Measurements from ENCODE around the gene MAB21L4.

The MAB21L4 gene

DNA sequence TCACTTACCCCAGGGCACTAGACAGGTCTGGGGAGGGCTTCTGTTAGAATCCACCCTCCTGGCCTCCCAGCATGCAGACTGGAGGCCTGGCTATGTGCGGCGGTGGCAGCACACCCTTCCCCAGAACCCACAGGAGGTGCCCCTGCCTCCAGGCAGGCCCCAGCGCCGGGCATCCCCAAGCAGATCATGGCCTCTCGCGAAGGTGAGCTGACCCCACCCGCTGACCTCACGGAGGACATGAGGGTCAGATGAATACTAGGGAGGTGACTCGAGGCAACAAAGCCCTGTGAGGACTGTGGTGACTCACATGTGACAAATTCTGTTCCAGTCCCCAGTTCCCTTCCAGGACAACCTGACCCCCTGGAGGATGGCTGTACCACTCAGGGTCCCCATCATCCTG, 1.9 kb downstream of the MAB21L4 start:
- DNase-seq (ENCODE audit: low read depth) = no peak

DNA sequence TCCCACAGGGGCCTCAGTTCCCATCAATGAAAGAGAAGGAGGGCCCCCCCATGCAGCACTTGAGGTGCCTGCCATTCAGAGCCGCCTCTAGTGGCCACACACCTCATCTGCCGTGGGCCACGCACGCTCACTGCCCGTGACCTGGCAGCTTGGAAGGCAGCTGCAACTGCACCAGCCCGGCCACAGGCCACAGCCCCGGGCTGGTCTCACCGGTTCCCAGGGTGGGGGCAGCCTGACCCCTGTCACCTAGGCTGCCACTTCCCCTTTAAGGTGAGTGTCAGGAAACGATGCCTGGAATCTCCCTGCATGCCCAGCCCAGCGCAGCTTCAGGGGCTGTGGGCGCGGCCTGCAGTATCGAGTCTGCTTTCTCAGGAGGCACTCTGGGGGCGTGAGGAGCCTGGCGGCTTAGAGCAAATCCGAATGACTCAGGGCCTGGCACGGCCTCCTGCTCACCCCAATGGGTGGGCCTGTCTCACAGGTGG, 2.6 kb downstream of the MAB21L4 start:
- no peak for DNase-seq (ENCODE audit: low read depth)

DNA sequence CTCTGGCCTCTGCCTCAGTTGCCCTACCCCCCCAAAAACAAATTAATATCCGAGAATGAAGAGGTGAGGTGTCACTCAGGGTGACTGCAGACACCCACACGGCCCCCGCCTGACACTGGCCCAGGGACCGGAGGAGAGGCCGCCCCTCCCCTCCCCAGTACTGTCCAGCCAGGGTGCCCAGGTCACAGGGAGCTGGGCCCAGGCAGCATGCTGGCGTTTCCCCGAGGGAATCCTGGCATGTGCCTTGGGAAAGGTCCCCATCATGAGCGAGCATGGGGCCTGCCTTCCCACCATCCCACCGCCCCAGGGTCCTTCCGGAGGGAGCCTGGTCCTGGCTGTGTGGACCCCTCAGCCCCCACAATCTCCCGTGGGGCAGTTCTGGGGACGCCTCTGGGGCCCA, 3.0 kb downstream of the MAB21L4 start:
- DNase-seq (ENCODE audit: low read depth) = no peak

DNA sequence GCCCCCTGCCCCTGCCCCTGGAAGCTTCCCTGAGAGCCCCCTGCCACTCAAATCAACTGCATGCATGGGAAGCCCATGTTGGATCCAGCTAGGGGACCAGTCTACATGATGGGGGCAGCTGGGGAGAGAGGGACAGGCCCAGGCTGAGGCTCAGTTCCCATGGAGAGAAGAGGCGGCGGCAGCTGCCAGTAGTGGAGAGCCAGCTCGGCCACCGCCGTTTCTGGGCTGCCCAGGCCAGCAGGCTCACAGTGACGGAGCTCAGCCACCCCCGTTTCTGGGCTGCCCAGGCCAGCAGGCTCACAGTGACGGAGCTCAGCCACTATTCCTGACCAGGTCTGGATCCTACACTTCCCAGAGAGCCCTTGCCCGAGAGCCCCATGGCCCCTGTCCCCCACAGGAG, 3.6 kb downstream of the MAB21L4 start:
- no peak for DNase-seq (ENCODE audit: low read depth)

DNA sequence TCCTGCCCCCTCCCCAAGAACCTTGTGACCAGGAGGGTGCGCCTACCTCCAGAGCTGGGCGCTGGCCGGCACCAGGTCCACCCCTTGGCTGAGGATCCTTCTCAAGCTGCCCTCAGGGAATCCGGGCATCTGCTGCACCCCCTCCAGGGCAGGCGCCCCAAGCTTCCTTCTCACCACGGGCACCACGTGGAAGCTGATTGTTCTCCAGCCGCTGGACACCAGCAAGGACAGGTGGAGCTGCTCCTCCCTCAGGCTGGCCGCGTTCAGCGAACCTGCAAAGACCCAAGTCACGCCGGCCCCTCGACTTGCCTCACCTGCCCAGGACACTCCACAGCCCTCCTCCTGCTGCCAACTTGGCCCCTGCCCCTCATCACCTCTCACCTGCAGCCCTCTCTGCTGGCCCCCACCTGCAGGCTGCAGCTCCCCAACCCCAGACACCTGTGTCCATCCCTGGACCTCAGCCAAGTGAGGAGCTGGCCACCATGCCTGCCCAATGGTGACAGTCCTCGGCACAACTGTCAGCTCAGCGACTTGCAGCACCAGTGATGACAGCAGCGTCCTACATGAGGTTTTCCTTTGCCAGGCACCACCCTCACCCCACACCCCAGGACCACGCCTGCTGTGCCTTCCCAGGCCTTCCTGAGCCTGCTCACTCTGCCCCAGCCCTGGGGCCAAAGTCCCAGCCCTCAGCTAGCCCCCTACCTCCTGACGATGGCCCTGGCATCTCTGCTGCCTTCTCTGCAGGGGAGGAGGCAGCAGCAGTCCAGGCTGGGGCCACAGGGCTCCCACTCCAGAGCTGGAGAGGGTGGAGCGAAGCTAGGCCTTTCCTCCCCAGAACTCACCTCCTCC, 4.2 kb downstream of the MAB21L4 start:
- DNase-seq (ENCODE audit: low read depth) = no peak

DNA sequence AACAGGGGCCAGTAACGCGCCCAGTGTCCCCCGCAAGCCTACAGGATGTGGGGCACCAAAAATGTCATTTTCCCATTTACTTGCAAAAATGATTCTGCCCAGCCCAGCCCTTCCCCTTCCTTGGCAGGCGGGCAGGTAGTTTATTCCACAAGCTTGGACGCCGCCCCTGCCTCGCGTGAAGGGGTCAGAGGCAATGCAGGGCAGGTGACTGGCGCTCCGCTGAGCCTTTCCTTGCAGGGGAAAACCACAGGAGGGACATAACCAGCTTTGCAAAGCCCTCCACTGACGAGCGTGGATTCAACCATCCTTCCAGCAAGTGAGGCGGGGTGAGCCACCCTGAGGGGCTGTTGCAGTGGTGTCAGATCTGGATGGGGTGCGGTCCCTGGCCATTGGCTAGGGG, 5.3 kb downstream of the MAB21L4 start:
- no peak for DNase-seq (ENCODE audit: low read depth)

DNA sequence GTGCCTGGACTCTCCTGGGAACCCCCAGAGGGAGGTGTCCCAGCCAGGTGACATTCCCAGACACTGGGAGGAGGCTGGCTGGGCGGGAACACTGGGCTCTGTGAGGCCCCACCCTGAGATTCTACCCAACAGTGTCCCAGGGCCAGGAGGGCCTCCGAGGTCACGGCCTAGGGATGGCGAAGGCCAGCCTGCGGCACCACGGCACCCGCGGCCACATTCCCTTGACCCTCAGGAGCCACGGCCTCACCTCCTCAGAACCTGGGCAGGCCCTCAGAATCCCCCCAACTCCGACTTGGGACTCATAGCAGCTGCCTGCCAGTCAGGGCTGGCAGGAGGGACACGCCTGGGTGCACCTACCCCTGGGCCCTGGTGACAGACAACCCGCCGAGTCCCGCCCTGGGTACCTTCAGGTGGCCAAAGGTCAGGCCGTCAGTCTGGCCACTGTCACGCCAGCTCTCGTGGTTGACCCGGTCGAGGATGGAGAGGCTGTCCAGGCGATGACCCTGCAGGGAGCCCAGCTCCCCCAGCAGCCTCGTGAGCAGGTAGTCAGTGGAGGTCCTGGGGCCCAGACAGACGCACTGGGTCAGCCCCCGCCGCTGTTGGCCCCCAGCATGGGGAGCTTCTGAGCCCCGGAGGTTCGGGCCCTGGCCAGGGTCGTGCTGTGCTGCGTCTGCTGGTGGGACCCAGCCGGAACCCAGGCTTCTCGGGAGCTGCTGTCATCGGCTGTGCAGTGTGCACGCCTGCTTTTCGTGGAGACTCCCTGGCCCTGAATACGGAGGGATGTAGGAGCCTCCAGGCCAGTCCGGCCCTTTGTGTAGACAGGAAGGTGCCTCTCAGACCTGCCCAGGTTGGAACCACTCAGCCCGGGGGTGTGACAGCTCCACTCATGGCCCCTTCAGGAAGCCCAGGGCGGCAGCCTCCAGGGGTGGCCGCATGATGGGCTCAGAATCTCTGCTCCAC, 6.1 kb downstream of the MAB21L4 start:
- DNase-seq (ENCODE audit: low read depth) = no peak

DNA sequence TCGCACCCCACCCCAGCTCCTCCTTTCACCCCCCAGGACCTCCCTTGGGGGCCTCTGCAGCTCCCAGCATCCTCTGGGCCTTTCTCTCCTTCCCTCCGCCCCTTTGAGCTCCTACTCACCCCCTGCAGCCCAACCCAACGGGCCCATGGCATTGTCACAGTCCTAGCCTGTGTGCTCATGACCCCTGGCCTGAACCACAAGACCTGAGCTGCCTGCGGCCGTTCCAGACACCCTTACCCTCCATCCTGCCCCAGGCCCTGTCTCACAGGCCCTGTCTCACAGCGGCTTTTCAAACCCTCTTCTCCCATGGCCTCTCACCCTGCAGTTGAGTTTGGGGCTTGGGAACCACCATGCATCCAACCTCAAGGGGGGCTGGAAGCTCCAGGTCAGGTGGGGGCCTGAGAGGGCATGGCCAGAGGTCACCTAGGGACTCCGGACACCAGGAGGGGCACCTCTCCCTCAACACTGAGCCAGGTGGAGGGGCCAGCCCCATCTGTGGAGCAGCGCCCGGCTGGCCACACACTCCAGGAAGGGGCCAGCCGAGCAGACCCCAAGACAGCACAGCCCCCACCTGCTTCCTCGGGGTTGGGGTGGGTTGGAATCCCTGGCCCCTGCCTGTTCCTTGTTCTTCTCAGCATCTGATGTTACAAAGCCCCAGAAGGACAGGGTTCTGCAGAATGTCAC, 6.9 kb downstream of the MAB21L4 start:
- no peak for DNase-seq (ENCODE audit: low read depth)

DNA sequence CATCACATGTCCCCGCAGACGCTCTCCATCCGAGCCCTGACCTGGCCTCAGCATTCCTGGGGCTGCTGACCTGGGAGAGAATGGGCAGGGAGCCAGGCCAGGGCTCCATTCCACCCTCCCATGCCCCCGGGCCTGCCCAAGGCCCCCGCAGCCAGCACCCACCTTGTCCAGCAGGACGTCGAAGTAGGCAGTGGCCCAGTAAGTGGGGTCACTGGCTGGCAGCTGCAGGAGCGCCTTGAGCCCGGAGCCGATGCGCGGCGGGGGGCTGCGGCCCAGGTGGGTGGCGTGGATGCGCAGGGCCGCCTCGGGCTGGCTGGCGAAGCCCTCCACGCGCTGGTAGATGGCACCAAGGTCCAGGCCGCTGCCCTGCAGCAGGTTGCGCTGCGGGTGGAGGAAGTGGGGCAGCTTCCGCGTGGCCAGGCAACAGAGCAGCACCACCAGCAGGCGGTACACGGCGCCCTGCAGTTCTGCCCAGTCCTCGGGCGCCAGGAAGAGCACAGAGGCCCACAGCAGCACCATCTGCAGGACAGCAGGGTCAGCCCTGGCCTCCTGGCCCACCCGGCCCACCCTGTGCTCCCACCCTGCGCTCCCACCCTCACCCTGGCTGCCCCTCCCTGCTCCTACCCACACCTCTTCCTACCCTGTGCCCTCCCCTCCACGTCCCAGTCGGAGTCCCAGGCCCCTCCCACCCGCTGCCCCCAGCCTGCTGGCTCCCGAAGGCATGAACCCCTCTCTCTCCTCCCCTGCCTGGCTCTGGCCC, 7.6 kb downstream of the MAB21L4 start:
- no peak for DNase-seq (ENCODE audit: low read depth)

DNA sequence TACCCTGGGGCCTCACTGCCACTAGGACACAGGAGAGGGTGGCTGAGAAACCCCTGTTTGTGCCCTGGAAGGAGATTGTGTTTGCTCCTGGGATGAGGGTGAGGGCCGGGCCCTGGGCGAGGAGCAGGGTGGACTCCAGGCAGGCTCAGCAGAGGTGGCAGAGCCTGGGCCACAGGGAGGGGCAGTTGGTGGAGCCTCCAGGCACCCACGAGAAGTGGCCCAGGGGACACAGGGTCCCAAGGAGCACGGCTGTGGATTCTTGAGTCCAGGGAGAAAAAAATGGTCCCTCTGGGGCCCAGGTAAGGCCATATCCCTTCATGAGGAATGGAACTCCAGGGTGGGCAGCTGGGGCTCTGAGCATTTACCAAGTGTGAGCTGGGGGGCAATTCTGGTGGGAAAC, 8.3 kb downstream of the MAB21L4 start:
- no peak for DNase-seq (ENCODE audit: low read depth)

DNA sequence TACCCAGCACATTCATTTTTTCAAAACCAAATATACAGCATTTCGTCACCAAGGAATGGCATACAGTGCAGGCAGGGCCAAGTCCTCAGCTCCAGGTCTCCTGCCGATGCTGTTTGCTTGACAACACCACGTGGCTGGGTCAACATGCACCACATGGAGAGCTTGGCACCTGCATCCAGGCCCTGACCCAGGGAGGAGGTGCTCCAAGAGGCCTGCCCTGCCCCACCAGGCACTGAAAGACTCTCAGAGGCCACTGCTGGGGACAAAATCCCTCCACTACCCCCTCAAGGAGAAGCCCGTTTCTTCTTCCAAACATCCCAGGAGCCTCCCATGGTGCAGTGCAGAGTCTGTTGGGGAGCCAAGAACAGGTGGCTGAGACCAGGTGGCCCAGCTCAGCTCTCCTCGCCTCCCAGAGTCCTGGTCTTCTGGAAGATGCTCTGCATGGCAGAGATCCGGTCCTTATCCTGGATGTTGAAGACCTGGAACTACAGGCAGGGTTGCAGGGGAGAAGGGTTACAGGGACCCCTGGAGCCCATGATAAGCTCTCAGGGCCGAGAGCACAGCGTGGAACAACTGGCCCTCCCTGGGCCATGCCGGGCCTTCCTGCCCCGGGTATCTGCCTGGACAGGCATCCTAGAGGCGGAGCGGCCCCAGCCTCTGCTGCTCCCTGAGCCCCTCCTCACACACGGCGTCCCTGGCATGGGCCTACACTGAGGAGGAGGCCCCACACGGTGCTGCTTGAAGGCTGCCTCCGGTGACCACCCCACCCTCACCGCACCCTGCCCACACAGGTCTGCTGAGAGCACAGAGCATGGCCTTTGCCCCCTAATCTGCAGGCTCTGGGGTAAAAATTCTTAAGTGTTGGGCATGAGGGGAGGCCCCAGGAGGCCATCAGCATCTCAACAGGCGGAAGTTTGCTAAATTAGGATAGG, 9.0 kb downstream of the MAB21L4 start:
- DNase-seq (ENCODE audit: low read depth) = no peak

DNA sequence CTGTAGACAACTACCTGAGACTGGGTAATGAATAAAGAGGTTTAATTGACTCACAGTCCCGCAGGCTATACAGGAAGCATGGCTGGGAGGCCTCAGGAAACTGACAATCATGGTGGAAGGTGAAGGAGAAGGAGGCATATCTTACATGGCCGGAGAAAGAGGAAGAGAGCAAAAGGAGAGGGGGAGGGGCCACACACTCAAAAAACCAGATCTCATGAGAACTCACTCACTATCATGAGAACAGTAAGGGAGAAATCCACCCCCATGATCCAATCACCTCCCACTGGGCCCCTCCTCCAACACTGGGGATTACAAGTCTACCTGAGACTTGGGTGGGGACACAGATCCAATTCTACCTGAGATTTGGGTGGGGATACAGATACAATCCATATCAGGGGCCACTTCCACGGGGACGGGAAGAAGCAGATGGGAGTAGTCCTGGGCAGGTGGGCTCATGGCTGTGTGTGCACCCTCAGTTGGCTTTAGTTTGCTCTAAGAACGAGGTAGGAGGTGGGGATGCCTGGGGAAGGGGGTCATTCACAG, 9.9 kb downstream of the MAB21L4 start:
- DNase-seq (ENCODE audit: low read depth) = no peak

DNA sequence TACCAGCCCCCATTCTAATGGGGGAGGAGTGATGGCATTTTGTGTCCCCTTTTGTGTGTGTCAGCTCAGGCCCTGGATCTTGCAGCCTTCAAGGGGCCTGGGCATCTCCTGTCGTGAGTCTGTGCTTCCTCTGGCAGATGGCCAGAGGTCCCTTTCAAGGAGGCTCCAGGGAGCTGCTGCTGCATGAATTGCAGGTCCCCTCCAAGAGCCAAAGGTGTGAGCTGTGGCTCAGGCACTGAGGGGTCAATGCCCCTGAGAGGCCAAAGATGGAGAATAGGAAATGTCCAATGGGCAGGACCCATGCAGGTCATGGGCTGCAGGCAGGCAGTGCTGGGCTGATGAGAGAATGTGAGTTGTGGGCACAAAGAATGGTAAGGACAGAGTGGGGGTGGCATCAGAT, 10.4 kb downstream of the MAB21L4 start:
- no peak for DNase-seq (ENCODE audit: low read depth)

DNA sequence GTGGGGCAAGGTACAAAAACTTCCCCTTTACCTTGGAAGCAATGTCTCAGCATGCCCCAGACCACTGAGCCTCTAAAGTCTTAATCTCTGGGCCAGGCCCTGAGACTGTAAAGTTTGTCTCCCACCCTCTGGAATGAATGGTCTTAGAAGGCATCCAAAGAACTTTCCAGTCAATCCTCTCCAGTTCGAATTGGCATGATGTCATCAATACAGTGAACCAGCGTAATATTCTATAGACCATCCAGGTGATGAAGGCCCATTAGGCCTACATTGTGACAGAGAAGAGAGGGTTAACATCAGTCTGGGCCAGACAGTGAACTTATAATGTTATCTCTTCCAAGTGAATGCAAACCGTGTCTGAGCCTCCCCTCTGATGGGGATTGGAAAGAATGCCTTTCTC, 11.2 kb downstream of the MAB21L4 start:
- DNase-seq (ENCODE audit: low read depth) = no peak

DNA sequence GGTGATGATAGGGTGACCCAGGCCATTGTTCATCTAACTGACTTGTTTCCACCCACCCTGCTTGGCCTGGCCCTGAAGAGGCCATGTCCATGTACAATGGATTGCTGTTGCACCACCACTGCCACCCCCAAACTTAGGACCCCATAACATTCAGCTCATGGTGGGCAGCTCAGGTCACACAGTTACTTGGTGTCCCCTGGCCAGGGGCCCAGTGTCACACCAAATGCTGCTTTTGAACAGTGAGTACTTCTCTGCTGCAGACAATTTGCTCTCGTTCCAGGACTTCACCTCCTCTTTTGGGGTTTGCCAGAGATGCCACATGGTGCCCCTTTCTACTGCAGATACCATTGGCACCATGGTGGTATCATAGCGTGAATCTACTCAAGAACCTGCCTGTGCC, 11.7 kb downstream of the MAB21L4 start:
- no peak for DNase-seq (ENCODE audit: low read depth)

DNA sequence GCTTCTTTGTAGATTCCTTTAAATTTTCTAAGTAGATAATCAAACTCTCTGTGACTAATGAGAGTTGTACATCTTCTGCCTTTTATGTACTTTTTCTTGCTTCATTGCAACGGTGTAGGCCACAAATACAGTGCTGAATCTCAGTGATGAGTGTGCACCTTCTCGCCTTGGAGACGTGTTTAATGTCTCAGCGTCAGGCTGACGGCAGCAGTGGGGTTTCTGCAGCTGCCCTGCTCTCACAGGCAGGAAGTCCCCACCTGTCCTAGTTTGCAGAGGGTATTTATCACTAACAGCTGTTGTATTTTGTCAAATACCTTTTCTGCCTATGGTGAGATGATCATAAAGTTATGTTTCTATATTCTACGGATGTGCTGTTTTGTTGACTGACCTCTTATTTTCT, 14.0 kb downstream of the MAB21L4 start:
- no peak for DNase-seq (ENCODE audit: low read depth)

DNA sequence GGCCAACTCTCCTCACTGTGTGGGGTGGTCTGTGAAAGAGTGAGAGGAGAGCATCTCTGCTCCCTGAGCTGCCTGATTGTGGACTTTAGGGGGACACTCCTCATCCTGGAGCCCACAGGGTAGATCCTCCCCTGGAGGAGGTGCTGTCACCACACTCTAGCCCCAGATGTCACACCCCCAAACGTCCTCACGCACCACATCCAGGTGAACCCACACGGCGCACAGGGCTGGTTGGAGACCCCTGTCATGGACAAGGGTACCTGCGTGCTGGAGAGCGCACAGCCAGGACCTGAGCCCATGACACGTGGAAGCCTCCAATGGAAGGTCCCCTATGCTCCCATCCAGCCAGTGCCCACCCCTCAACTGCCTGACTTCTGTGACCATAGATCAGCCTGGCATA, 16.9 kb downstream of the MAB21L4 start:
- no peak for DNase-seq (ENCODE audit: low read depth)

DNA sequence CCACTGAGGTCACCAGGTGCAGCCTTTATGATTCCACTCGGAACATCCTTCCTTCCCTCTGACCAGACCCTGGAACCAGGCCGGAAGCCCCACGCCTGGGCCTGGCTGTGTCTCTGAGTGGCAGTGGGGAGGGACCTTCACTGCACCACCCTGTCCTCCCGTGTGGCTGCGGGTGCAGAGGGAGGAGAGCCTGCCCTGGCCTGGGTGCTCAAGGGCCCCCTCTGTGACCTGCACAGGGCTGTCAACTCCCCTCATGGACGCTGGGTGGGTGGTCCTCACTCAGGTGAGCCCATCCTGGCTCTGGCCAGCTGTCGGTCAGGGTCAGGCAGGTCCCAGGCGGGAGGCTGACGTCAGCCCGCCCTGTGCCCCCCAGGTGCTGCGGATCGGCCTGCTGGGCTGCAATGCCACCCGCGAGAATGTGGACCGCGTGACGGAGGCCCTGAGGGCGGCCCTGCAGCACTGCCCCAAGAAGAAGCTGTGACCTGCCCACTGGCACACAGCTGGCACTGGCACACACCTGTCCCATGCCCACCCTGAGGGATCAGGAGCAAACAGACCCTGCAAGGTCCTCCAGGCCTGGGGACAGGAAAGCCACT, 17.5 kb downstream of the MAB21L4 start:
- no peak for DNase-seq (ENCODE audit: low read depth)

DNA sequence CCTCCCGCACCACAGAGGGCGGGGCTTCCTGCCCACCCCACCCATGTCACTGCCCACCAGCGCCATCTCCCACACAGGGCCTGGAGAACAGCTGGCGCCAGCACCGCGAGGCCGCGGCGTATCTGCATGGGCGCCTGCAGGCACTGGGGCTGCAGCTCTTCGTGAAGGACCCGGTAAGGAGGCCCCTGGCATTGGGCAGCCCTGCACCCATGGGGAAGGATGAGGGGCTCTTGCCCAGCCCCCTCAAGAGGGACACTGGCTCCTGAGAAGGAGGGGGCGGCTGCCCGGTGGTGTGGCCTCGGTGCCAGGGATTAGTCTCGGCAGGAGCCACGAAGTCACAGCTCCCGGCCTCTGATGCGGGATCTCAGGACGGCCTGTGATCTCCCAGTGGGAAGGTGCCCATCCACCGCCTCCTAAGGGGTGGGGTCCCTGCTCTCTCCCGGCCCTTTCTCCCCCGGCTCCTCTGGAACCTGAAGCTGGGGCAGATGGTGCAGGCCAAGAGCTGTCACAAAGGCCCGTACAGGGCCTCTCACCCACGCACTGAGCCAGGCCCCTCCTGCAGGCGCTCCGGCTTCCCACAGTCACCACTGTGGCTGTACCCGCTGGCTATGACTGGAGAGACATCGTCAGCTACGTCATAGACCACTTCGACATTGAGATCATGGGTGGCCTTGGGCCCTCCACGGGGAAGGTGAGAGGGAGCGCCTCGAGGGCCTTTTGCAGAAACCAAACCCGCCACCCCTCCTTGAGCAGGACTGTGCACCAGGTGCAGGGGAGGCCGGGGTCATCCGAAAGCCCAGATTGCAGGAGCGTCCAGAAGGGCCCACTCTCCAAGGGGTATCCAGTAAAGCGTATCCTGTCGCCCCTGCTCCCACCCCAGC, 18.3 kb downstream of the MAB21L4 start:
- DNase-seq (ENCODE audit: low read depth) = no peak

Measured in activated gamma-delta T cell treated with anti-CD3 and anti-CD28 coated beads, Interleukin-2, amount 50 U/mL, for 16 hours (primary cell).